IMR-90 (cell line): ENCODE measurements around the gene ST14. TPM values are rescaled to one million over a fixed set of nuclear protein-coding genes. Genes with fewer than 3 reads are reported as not detected.

Experiments
- ATAC-seq: fragments of 200-7000 bp; cut with Tn5 transposase; 2 replicates; pipeline ENCODE4 v1.9.1; 2020; ENCODE audit warnings: low read depth, mild to moderate bottlenecking, moderate library complexity
- BruUV-seq: library from RNA; stranded (reverse); fragments of 400-500 nt; replicated peaks from 2 replicates; lab custom pipeline; 2021; lab: Mats Ljungman, UMichigan
- CTCF ChIA-PET: fragments of 300-600 bp; formaldehyde crosslinking; extraction: SDS; loops from one replicate; lab custom pipeline; 2021; ENCODE audit warnings: antibody characterized with exemption; lab: Yijun Ruan, JAX
- POLR2A ChIA-PET: fragments of 300-600 bp; sonication (Branson Sonifier 250); formaldehyde crosslinking; loops from one replicate; lab custom pipeline; 2022; ENCODE audit warnings: antibody characterized with exemption; ENCODE audit not compliant: unreplicated experiment; lab: Charles Lee
- DNase-seq: peaks from one replicate; pipeline ENCODE4 v3.0.0; 2013
- H2AFZ ChIP-seq: replicated peaks from 2 replicates; pipeline ENCODE3; 2013; ENCODE audit warnings: low read length, mild to moderate bottlenecking; ENCODE audit not compliant: poor library complexity
- H2AK5ac ChIP-seq: 2 replicates; pipeline ENCODE4 v1.6.1; 2013; ENCODE audit warnings: low read depth, low read length, inconsistent platforms
- H2AK9ac ChIP-seq: replicated peaks from 2 replicates; pipeline ENCODE3; 2013; ENCODE audit warnings: mild to moderate bottlenecking, low read depth, low read length, moderate library complexity; ENCODE audit not compliant: poor library complexity
- H2BK120ac ChIP-seq: 2 replicates; pipeline ENCODE4 v1.6.1; 2013; ENCODE audit warnings: low read depth, low read length, inconsistent platforms
- H2BK15ac ChIP-seq: 3 replicates; pipeline ENCODE4 v1.6.1; 2013; ENCODE audit warnings: low read depth, low read length, inconsistent platforms
- H2BK20ac ChIP-seq: 2 replicates; pipeline ENCODE4 v1.6.1; 2013; ENCODE audit warnings: low read depth, mild to moderate bottlenecking, inconsistent platforms, low read length, moderate library complexity
- H2BK5ac ChIP-seq: 2 replicates; pipeline ENCODE4 v1.6.1; 2013; ENCODE audit warnings: mild to moderate bottlenecking, low read depth, low read length, inconsistent platforms; ENCODE audit not compliant: poor library complexity, severe bottlenecking
- H3K14ac ChIP-seq: replicated peaks from 2 replicates; pipeline ENCODE4 v1.6.1; 2013; ENCODE audit warnings: low read depth, low read length, inconsistent platforms
- H3K18ac ChIP-seq: 2 replicates; pipeline ENCODE4 v1.6.1; 2013; ENCODE audit warnings: low read depth, low read length, control low read depth
- H3K23ac ChIP-seq: 2 replicates; pipeline ENCODE4 v1.6.1; 2013; ENCODE audit warnings: low read depth, low read length, inconsistent platforms
- H3K27ac ChIP-seq: 2 replicates; pipeline ENCODE4 v1.5.1; 2013; ENCODE audit warnings: mild to moderate bottlenecking, control low read depth, low read length; ENCODE audit not compliant: insufficient read depth
- H3K27me3 ChIP-seq: 2 replicates; pipeline ENCODE4 v1.6.1; 2013; ENCODE audit warnings: low read length; ENCODE audit not compliant: control insufficient read depth, insufficient read depth
- H3K36me3 ChIP-seq: 2 replicates; pipeline ENCODE4 v1.6.1; 2013; ENCODE audit warnings: low read length, mixed read lengths; ENCODE audit not compliant: control insufficient read depth, insufficient read depth
- H3K4ac ChIP-seq: 2 replicates; pipeline ENCODE4 v1.6.1; 2013; ENCODE audit warnings: low read depth, low read length, inconsistent platforms
- H3K4me1 ChIP-seq: 2 replicates; pipeline ENCODE4 v1.6.1; 2013; ENCODE audit warnings: low read length, mixed read lengths; ENCODE audit not compliant: control insufficient read depth, insufficient read depth
- H3K4me2 ChIP-seq: 2 replicates; pipeline ENCODE4 v1.6.1; 2013; ENCODE audit warnings: low read depth, mild to moderate bottlenecking, control low read depth, low read length, moderate library complexity
- H3K4me3 ChIP-seq: 2 replicates; pipeline ENCODE4 v1.5.1; 2013; ENCODE audit warnings: low read depth, mild to moderate bottlenecking, control low read depth, low read length, moderate library complexity; ENCODE audit not compliant: insufficient read depth
- H3K56ac ChIP-seq: 2 replicates; pipeline ENCODE4 v1.6.1; 2013; ENCODE audit warnings: low read length, inconsistent platforms; ENCODE audit not compliant: insufficient read depth; ENCODE audit errors: extremely low read depth
- H3K79me1 ChIP-seq, 2 experiments: 2 replicates each; pipeline ENCODE4 v1.6.1; 2013; ENCODE audit warnings: low read length in 2 of 2, inconsistent platforms in 1 of 2, low read depth in 1 of 2
- H3K9ac ChIP-seq: 2 replicates; pipeline ENCODE4 v1.6.1; 2013; ENCODE audit warnings: low read depth, low read length, control low read depth
- H3K9me1 ChIP-seq: 2 replicates; pipeline ENCODE4 v1.6.1; 2013; ENCODE audit warnings: low read length, inconsistent platforms; ENCODE audit not compliant: insufficient read depth
- H3K9me3 ChIP-seq: 2 replicates; pipeline ENCODE4 v1.6.1; 2013; ENCODE audit warnings: low read length; ENCODE audit not compliant: control insufficient read depth, insufficient read depth
- H4K20me1 ChIP-seq: 2 replicates; pipeline ENCODE4 v1.6.1; 2013; ENCODE audit warnings: low read length, inconsistent platforms; ENCODE audit not compliant: insufficient read depth
- H4K5ac ChIP-seq: 2 replicates; pipeline ENCODE4 v1.6.1; 2013; ENCODE audit warnings: mild to moderate bottlenecking, low read depth, low read length, control low read depth
- H4K8ac ChIP-seq, 2 experiments: 2 replicates each; pipeline ENCODE4 v1.6.1; 2013; ENCODE audit warnings: low read depth in 2 of 2, low read length in 2 of 2, control low read depth in 1 of 2, inconsistent platforms in 1 of 2
- H4K91ac ChIP-seq: 2 replicates; pipeline ENCODE4 v1.6.1; 2013; ENCODE audit warnings: low read depth, low read length, inconsistent platforms; ENCODE audit not compliant: insufficient read depth
- ELK1 ChIP-seq: fragments of 150-350 bp; IDR thresholded peaks from 2 replicates; pipeline ENCODE4 v1.6.1; 2016; ENCODE audit warnings: low read depth, mild to moderate bottlenecking, low read length, moderate library complexity, borderline replicate concordance
- RCOR1 ChIP-seq: IDR thresholded peaks from 2 replicates; pipeline ENCODE4 v1.6.1; 2012; ENCODE audit warnings: mild to moderate bottlenecking, low read length, improper control_type of control experiment; ENCODE audit not compliant: insufficient replicate concordance
- WGBS, 2 experiments: methylation state at CpG; one replicate each; pipeline versions ENCODE4 v1.1.5 to v1.1.7; 2013; ENCODE audit warnings: missing lambda C conversion rate in 2 of 2; ENCODE audit not compliant: insufficient read length in 1 of 2; ENCODE audit errors: extremely low coverage in 2 of 2; 5-methylcytosine and 5-hydroxymethylcytosine counted together
- dilution Hi-C: fragments of 300-500 bp; cut with HindIII; formaldehyde crosslinking; loops from one replicate; pipeline ENCODE4 v1.14.3; 2018; ENCODE audit warnings: low sequenced_read_pairs; ENCODE audit not compliant: unreplicated experiment
- in situ Hi-C: fragments of 300-500 bp; cut with MboI; formaldehyde crosslinking; loops from 3 replicates; pipeline ENCODE4 v1.14.3; 2019; ENCODE audit warnings: low sequenced_read_pairs, inconsistent platforms, mixed read lengths
- intact Hi-C: fragments of 100-400 bp; cut with micrococcal nuclease; formaldehyde crosslinking; loops from 2 replicates; pipeline ENCODE4 v1.10.0; 2022
- polyA plus RNA-seq, 3 experiments: library from polyadenylated mRNA; depleted of rRNA; stranded (reverse); fragments of >200 nt; gene quantifications; 2 replicates each; pipeline ENCODE4 v1.2.3, GENCODE V29; 2012; ENCODE audit warnings: low replicate concordance in 1 of 3
- total RNA-seq: library from RNA; depleted of rRNA; stranded (reverse); fragments of >200 nt; gene quantifications from 2 replicates; pipeline ENCODE4 v1.2.3, GENCODE V29; 2012

The ST14 gene
- total and polyA plus RNA-seq, 2 of the 4 experiments (the other 2 are of a cell fraction), result not detected

GRCh38 chr11:130215531-130216220 lies 56.1 kb downstream of the ST14 start:
- no peak overlapping the region for H2BK120ac ChIP-seq
- no peak overlapping the region for H3K56ac ChIP-seq
- no peaks in the 10 kb centered on the region for H3K9me1 ChIP-seq
- BruUV-seq, result no TSS peak
- no peaks in the 10 kb centered on the region for H4K20me1 ChIP-seq
- no peak overlapping the region for H3K23ac ChIP-seq
- H3K4ac ChIP-seq, result no peak overlapping the region
- intact Hi-C loops (loop anchor here (10.0 kb wide), 1 partner anchor 649 kb away; no protein-coding TSS in a partner anchor), in situ Hi-C loops (loop anchor here (10.0 to 25.0 kb wide), 2 partner anchors 172 to 649 kb away; no protein-coding TSS in a partner anchor), dilution Hi-C loops (no loop called here)
- no peak overlapping the region for H2BK20ac ChIP-seq
- no peaks in the 10 kb centered on the region for H3K4me1 ChIP-seq
- no peaks in the 10 kb centered on the region for H3K79me1 ChIP-seq
- H3K27me3 ChIP-seq, result peaks cover 42% of the 10 kb centered on the region
- H4K91ac ChIP-seq, result no peak overlapping the region
- no peak overlapping the region for H2BK5ac ChIP-seq
- no peak for TF ChIP-seq RCOR1
- TF ChIP-seq ELK1, result no peak
- H3K9ac ChIP-seq, result no peak overlapping the region
- DNase-seq (no peak), ATAC-seq (no peak)
- no peak overlapping the region for H4K8ac ChIP-seq
- H3K4me3 ChIP-seq, result no peak overlapping the region
- H3K27ac ChIP-seq, result no peak overlapping the region
- H2AK9ac ChIP-seq, result no peak overlapping the region
- H2AFZ ChIP-seq, result no peak overlapping the region
- no peak overlapping the region for H3K14ac ChIP-seq
- H4K5ac ChIP-seq, result no peak overlapping the region
- no peaks in the 10 kb centered on the region for H3K36me3 ChIP-seq
- H3K4me2 ChIP-seq, result no peak overlapping the region
- no peaks in the 10 kb centered on the region for H3K9me3 ChIP-seq
- POLR2A ChIA-PET, result no interaction called here
- 78% methylated on average over 2 of the region's 13 CpGs; no CpG with 5 or more reads in 1 of the 2 experiments for WGBS, 2 experiments
- no peak overlapping the region for H2BK15ac ChIP-seq
- CTCF ChIA-PET, result interaction anchor here (0.5 to 1.7 kb wide), 3 partner anchors 64 to 646 kb away, joined by 3 to 4 read pairs (median 3); no protein-coding TSS in a partner anchor
- no peak overlapping the region for H3K18ac ChIP-seq
- H2AK5ac ChIP-seq, result no peak overlapping the region
